HG02642 (cell line): ENCODE results near the gene CSNK1G3.

Source experiments
- ATAC-seq: cut with Tn5 transposase; IDR thresholded peaks from one replicate; pipeline ENCODE4 v1.9.1; 2021; ENCODE audit warnings: mild to moderate bottlenecking; ENCODE audit not compliant: unreplicated experiment, poor library complexity

CSNK1G3 gene

GRCh38 chr5:123512611-123513461 lies 859 bp downstream of the CSNK1G3 start:
- ATAC-seq, result peak; percentile 27

- ATAC-seq, result no peak
These were observed 2.8 kb downstream of the CSNK1G3 start for GRCh38 chr5:123514615-123515355.

- no peak for ATAC-seq
These were observed 3.9 kb downstream of the CSNK1G3 start for GRCh38 chr5:123515904-123516303.

DNA sequence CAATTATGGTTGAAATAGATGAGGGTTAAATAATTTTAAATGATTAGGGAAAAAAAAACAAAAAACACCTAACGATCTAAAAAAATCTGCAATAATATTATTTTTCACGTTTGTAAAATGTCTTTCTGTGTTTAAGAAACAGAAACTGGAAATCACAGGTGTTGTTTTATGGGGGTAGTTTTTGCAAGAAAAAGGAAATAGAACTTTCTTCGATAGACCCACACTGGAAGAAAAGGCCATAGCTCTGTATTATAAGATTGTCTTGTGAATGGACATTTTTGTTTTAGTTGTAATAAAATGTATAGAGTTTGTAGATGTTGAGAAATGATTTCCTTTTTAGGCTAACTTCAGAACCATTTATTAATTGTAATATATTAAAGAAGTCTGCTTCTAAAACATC lies 5.5 kb downstream of the CSNK1G3 start:
- ATAC-seq, result no peak

DNA sequence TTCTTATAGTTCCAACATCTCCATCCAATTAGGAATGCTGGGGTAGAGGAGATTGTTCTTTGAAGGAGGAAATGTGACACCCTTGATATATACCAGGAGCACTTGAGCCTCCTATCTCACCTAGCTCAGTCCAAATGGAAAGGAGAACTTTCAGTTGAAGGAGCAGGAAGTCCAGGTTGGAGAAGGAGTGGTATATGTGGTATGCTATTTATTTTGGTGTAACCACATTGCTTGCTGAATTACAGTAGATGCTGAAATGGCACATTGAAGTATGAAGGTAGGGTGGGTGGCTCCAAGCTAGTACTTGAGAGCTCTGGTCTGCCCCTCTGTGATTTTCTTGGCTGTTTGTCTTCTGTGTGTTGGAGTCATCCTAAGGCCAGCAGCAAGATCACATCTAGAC lies 6.1 kb downstream of the CSNK1G3 start:
- ATAC-seq, result no peak

GRCh38 chr5:123520677-123521247 lies 8.8 kb downstream of the CSNK1G3 start:
- ATAC-seq, result peak; percentile 61

GRCh38 chr5:123524146-123524545 lies 12.2 kb downstream of the CSNK1G3 start:
- ATAC-seq, result no peak

GRCh38 chr5:123527190-123527589 lies 15.2 kb downstream of the CSNK1G3 start:
- ATAC-seq, result no peak

DNA sequence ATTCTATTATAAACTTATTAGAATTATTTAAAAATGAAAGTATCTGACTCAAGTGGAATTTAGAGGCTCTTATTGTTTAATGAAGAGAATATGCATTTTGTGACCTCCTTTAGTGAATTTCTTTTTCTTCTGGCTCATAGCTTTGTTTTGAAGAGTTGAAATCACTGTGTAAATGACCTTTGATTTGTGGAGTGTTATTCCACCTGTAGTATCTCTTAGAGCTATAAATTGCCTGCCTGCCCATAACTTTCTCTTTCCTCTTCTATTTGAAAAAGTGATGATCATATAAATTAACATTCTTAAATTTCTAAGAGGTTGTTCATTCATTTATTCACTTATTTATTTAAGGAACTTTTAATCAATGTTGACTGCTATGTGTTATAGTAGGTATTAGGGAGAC lies 16.1 kb downstream of the CSNK1G3 start:
- no peak for ATAC-seq

GRCh38 chr5:123528878-123529277 lies 16.9 kb downstream of the CSNK1G3 start:
- no peak for ATAC-seq

- ATAC-seq, result no peak
These were observed 18.8 kb downstream of the CSNK1G3 start for GRCh38 chr5:123530728-123531127.

- ATAC-seq, result no peak
These were observed 23.7 kb downstream of the CSNK1G3 start for GRCh38 chr5:123535648-123536047.

- no peak for ATAC-seq
These were observed 25.3 kb downstream of the CSNK1G3 start for GRCh38 chr5:123537256-123537655.

DNA sequence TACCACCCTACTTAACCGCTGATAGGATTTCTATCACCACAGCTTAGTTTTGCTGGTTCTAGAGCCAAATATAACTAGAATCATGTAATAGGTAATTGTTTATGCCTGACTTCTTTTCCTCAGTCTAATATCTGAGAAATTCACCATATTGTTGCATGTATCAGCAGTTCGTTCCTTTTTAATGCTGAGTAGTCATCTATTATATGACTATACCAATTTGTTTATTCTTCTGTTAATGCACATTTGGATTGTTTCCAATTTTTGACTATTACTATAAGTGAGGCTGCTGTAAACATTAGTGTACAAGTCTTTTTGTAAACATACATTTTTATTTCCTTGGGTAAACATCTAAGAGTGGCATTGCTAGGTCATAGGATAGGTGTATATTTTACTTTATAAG lies 25.9 kb downstream of the CSNK1G3 start:
- no peak for ATAC-seq

GRCh38 chr5:123538670-123539459 lies 26.9 kb downstream of the CSNK1G3 start:
- ATAC-seq, result no peak

DNA sequence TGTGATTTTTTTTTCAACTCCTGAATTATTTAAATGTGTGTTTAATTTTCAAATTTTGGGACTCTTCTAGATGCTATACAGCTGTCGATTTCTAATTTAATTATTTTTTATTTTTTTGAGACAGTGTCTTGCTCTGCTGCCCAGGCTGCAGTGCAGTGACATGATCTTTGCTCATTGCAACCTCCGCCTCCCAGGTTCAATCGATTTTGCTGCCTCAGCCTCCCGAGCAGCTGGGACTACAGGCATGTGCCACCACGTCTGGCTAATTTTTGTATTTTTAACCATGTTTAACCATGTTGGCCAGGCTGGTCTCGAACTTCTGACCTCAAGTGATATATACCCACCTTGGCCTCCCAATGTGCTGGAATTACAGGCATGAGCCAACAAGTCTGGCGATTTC lies 28.6 kb downstream of the CSNK1G3 start:
- no peak for ATAC-seq

DNA sequence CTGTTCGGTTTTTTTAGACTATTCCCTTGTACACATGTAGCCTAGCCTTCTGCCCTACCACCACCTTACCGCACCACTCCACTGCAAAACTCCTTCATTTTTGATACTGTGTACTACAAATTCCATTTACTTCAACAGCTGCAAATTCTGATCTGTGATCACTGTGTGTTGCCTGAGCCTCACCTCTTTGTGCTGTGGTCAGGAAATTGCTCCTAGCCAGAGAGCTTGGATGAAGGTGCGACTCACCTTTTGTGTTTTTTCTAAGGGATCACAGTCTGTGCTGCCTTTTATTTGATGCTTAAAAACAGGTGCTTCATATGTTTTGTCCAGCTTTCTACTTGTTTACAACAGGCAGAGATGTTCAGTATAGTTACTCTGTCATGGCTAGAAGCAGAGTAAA lies 31.5 kb downstream of the CSNK1G3 start:
- no peak for ATAC-seq

DNA sequence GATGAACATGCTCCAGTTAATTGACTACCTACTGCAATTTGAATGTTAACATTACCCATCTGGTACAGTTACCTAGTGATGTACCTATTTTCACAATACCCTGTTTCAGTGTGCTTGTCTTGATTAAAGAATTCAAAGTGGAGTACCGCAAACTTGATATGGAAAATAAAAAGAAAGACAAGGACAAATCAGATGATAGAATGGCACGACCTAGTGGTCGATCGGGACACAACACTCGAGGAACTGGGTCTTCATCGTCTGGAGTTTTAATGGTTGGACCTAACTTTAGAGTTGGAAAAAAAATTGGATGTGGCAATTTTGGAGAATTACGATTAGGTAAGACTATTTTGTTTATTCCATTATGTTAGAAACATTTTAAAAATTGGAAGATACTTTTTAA lies 33.5 kb downstream of the CSNK1G3 start:
- ATAC-seq, result no peak

- no peak for ATAC-seq
These were observed 34.7 kb downstream of the CSNK1G3 start for GRCh38 chr5:123546657-123547056.

- ATAC-seq, result peak; percentile 99
These were observed 37.4 kb downstream of the CSNK1G3 start for GRCh38 chr5:123549256-123549904.
